SK-N-SH (cell line): Measurements from ENCODE around the gene EPB41L5. TPM values are rescaled to one million over a fixed set of nuclear protein-coding genes. Genes with fewer than 3 reads are reported as not detected.

Experiments
- CTCF ChIA-PET: fragments of 300-600, 350-600 bp; formaldehyde crosslinking; extraction: SDS; loops from one replicate; lab custom pipeline; 2021; lab: Yijun Ruan, JAX
- POLR2A ChIA-PET: fragments of 350-600 bp; sonication (Branson Sonifier 250); formaldehyde crosslinking; extraction: SDS; loops from one replicate; lab custom pipeline; 2020; ENCODE audit warnings: antibody characterized with exemption, inconsistent platforms; lab: Yijun Ruan, JAX
- DNase-seq: peaks from one replicate; pipeline ENCODE4 v3.0.0; 2012
- H2AFZ ChIP-seq: fragments of 200-600 bp; sonication (generic); 2 replicates; pipeline ENCODE4 v1.8.1; 2016; ENCODE audit warnings: antibody characterized with exemption, mild to moderate bottlenecking, low read depth
- H3F3A ChIP-seq: fragments of 200-600 bp; sonication (generic); replicated peaks from 2 replicates; pipeline ENCODE3; 2016; ENCODE audit warnings: antibody characterized with exemption, mild to moderate bottlenecking; ENCODE audit not compliant: insufficient read depth
- H3K27ac ChIP-seq, 2 experiments: fragments of 200-500 bp in 1 of 2; fragments of 200-600 bp in 1 of 2; sonication (Bioruptor generic) in 1 of 2; sonication (generic), shearing (Covaris generic) in 1 of 2; 2 replicates each; pipeline versions ENCODE4 v1.5.1 to v1.6.1; 2014 to 2016; ENCODE audit warnings: low read depth in 2 of 2, inconsistent platforms in 1 of 2, low read length in 1 of 2, mild to moderate bottlenecking in 1 of 2, mixed read lengths in 1 of 2
- H3K27me3 ChIP-seq: fragments of 200-600 bp; sonication (generic), shearing (Covaris generic); 2 replicates; pipeline ENCODE4 v1.6.1; 2016; ENCODE audit warnings: mixed run types; ENCODE audit not compliant: insufficient read depth
- H3K36me3 ChIP-seq, 2 experiments: fragments of 200-500 bp in 1 of 2; fragments of 200-600 bp in 1 of 2; sonication (Bioruptor generic) in 1 of 2; sonication (generic) in 1 of 2; replicated peaks in 1 of 2; 2 replicates each; pipeline versions ENCODE3 to v1.5.1; 2014 to 2016; ENCODE audit warnings: low read length in 1 of 2, mild to moderate bottlenecking in 1 of 2; ENCODE audit not compliant: insufficient read depth in 2 of 2, control insufficient read depth in 1 of 2
- H3K4me1 ChIP-seq, 2 experiments: fragments of 200-500 bp in 1 of 2; fragments of 200-600 bp in 1 of 2; sonication (Bioruptor generic) in 1 of 2; sonication (generic), shearing (Covaris generic) in 1 of 2; 2 replicates each; pipeline versions ENCODE4 v1.5.1 to v1.6.1; 2014 to 2016; ENCODE audit warnings: low read depth in 1 of 2, low read length in 1 of 2, mixed run types in 1 of 2; ENCODE audit not compliant: insufficient read depth in 2 of 2, control insufficient read depth in 1 of 2
- H3K4me2 ChIP-seq: fragments of 200-600 bp; sonication (generic), shearing (Covaris generic); 2 replicates; pipeline ENCODE4 v1.6.1; 2017; ENCODE audit warnings: mixed run types
- H3K4me3 ChIP-seq, 2 experiments: fragments of 200-500 bp in 1 of 2; fragments of 200-600 bp in 1 of 2; sonication (Bioruptor generic) in 1 of 2; sonication (generic), shearing (Covaris generic) in 1 of 2; 2 replicates each; pipeline versions ENCODE4 v1.5.1 to v1.8.1; 2014 to 2016; ENCODE audit warnings: low read depth in 2 of 2, inconsistent platforms in 1 of 2, low read length in 1 of 2, mild to moderate bottlenecking in 1 of 2, mixed read lengths in 1 of 2, moderate library complexity in 1 of 2
- H3K79me2 ChIP-seq: fragments of 200-600 bp; sonication (generic); 2 replicates; pipeline ENCODE4 v1.8.1; 2017; ENCODE audit warnings: mild to moderate bottlenecking; ENCODE audit not compliant: insufficient read depth
- H3K9ac ChIP-seq: fragments of 200-600 bp; sonication (generic); 2 replicates; pipeline ENCODE4 v1.6.1; 2017; ENCODE audit warnings: mixed run types
- H3K9me2 ChIP-seq: fragments of 200-600 bp; sonication (generic); 2 replicates; pipeline ENCODE4 v1.6.1; 2017; ENCODE audit warnings: mixed run types
- H3K9me3 ChIP-seq: fragments of 200-600 bp; sonication (generic); 2 replicates; pipeline ENCODE4 v1.6.1; 2017; ENCODE audit warnings: mixed run types, mild to moderate bottlenecking, moderate library complexity
- H4K20me1 ChIP-seq: fragments of 200-600 bp; sonication (generic); 2 replicates; pipeline ENCODE4 v1.6.1; 2017; ENCODE audit warnings: mild to moderate bottlenecking, mixed run types; ENCODE audit not compliant: insufficient read depth
- CHD2 ChIP-seq: fragments of 150-350 bp; IDR thresholded peaks from 2 replicates; pipeline ENCODE4 v1.6.1; 2018; ENCODE audit warnings: low read length; ENCODE audit not compliant: partially characterized antibody
- CTCF ChIP-seq: fragments of 200-600 bp; sonication (generic); IDR thresholded peaks from 2 replicates; pipeline ENCODE4 v1.6.1; 2017; ENCODE audit warnings: antibody characterized with exemption, mild to moderate bottlenecking, moderate library complexity
- ELF1 ChIP-seq: IDR thresholded peaks from 2 replicates; pipeline ENCODE4 v1.4.0; 2012
- EP300 ChIP-seq, 2 experiments: IDR thresholded peaks; 2 replicates each; pipeline versions ENCODE4 v1.4.0 to v1.6.1; 2012; ENCODE audit warnings: borderline replicate concordance in 1 of 2, low read depth in 1 of 2, low read length in 1 of 2
- GATA2 ChIP-seq: sonication (generic); formaldehyde crosslinking; IDR thresholded peaks from 2 replicates; pipeline ENCODE4 v1.5.0; 2020; ENCODE audit warnings: mild to moderate bottlenecking, missing genetic modification reagents
- MEF2A ChIP-seq: IDR thresholded peaks from 2 replicates; pipeline ENCODE4 v1.4.0; 2012; ENCODE audit warnings: low read depth, borderline replicate concordance
- MXI1 ChIP-seq: IDR thresholded peaks from 2 replicates; pipeline ENCODE4 v1.6.1; 2012; ENCODE audit warnings: mild to moderate bottlenecking, low read depth, low read length, improper control_type of control experiment
- NRF1 ChIP-seq: IDR thresholded peaks from 2 replicates; pipeline ENCODE4 v1.6.1; 2012; ENCODE audit warnings: low read depth, mild to moderate bottlenecking, low read length
- POLR2AphosphoS5 ChIP-seq: IDR thresholded peaks from 2 replicates; pipeline ENCODE4 v1.6.1; 2012; ENCODE audit warnings: low read depth, low read length
- RAD21 ChIP-seq: IDR thresholded peaks from 2 replicates; pipeline ENCODE4 v1.6.1; 2012; ENCODE audit warnings: mild to moderate bottlenecking, low read length
- RXRA ChIP-seq: IDR thresholded peaks from 2 replicates; pipeline ENCODE4 v1.4.0; 2012; ENCODE audit warnings: low read depth, mild to moderate bottlenecking, borderline replicate concordance
- TCF12 ChIP-seq: IDR thresholded peaks from 2 replicates; pipeline ENCODE4 v1.4.0; 2012
- ZBTB33 ChIP-seq: IDR thresholded peaks from 2 replicates; pipeline ENCODE4 v1.4.0; 2012; ENCODE audit warnings: low read depth, borderline replicate concordance
- WGBS: methylation state at CpG from one replicate; pipeline ENCODE4 v1.1.6; 2017; ENCODE audit warnings: low lambda C conversion rate; 5-methylcytosine and 5-hydroxymethylcytosine counted together
- polyA plus RNA-seq, 3 experiments: library from polyadenylated mRNA; depleted of rRNA; stranded (reverse); fragments of >200 nt; gene quantifications; 2 replicates each; pipeline ENCODE4 v1.2.3, GENCODE V29; 2012
- TF ChIP-seq, protein P1 (sequence below): IDR thresholded peaks from 2 replicates; pipeline ENCODE4; 2012
- TF ChIP-seq, protein P2 (sequence below): fragments of 150-350 bp; IDR thresholded peaks from 2 replicates; pipeline ENCODE4 v1.6.1; 2016; ENCODE audit warnings: mild to moderate bottlenecking, low read depth, low read length

EPB41L5 gene
- polyA plus RNA-seq, 1 of the 3 experiments (the other 2 are of a cell fraction) = 5.3 TPM

DNA sequence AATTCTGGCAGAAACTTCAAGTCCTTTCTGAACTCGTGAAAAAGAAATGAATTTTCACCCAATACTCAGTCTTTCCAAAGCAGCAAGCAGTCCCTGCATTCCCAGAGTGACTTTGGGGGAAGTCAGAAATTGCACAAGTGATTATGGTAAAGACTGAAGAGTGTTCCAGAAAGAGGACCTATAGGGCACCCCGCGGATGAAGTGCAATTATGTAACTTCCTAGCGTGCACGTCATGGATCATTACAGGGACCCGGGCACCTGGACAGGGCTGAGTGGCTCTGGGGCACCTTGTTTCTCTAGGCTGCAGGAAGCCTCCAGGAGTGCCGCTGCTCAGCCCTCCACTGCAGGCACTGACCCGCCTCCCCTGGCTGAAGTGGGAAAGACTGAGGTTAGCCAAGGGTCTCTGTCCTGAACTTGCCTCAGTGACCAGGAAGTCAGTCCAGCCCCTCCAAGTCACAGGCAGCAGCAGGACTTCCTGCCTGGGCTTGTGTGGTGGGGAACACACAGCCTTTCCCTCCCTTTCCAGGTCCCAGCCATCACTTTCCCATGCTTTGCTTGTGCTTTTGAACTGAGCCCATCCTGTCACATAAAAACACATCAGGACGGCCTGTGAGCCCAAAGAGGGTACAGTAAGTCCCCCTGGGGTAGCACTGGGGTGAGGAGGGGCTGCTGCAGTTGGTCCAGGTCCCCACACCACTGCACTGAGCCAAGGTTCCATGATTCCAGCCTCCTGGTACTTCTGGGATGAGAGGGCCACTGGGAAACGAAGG is 190.6 kb downstream of the EPB41L5 start:
- no peaks in the 10 kb centered on the region for H3K27me3 ChIP-seq
- H3K79me2 ChIP-seq = no peaks in the 10 kb centered on the region
- H3K27ac ChIP-seq = no peak overlapping the region
- H3F3A ChIP-seq = no peaks in the 10 kb centered on the region
- ChIA-PET CTCF (interaction anchor here (1.6 to 2.1 kb wide), 2 partner anchors 14 to 29 kb away, joined by 3 to 7 read pairs; no protein-coding TSS in a partner anchor), POLR2A (no interaction called here)
- no peaks in the 10 kb centered on the region for H3K4me1 ChIP-seq
- TF ChIP-seq MXI1 = no peak
- no peak for TF ChIP-seq POLR2AphosphoS5
- no peak for TF ChIP-seq EP300 (IDR thresholded peaks at IDR 0.05; ENCODE audit: borderline replicate concordance in 1 of 2, low read depth in 1 of 2, low read length in 1 of 2)
- TF ChIP-seq CTCF = no peak
- TF ChIP-seq ELF1 = no peak
- TF ChIP-seq, protein P1, sequence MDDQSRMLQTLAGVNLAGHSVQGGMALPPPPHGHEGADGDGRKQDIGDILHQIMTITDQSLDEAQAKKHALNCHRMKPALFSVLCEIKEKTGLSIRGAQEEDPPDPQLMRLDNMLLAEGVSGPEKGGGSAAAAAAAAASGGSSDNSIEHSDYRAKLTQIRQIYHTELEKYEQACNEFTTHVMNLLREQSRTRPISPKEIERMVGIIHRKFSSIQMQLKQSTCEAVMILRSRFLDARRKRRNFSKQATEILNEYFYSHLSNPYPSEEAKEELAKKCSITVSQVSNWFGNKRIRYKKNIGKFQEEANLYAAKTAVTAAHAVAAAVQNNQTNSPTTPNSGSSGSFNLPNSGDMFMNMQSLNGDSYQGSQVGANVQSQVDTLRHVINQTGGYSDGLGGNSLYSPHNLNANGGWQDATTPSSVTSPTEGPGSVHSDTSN = no peak
- TF ChIP-seq MEF2A = no peak
- no peak for TF ChIP-seq GATA2 (CRISPR knock-in tag)
- no peak for TF ChIP-seq NRF1
- no peak for TF ChIP-seq TCF12
- H3K4me2 ChIP-seq = no peak overlapping the region
- no peaks in the 10 kb centered on the region for H3K9me2 ChIP-seq
- DNase-seq = no peak
- no peak overlapping the region for H2AFZ ChIP-seq
- no peak overlapping the region for H3K4me3 ChIP-seq
- H3K9me3 ChIP-seq = no peaks in the 10 kb centered on the region
- 63% methylated on average over 7 of the region's 10 CpGs for WGBS
- H3K9ac ChIP-seq = no peak overlapping the region
- H3K36me3 ChIP-seq = no peaks in the 10 kb centered on the region
- H4K20me1 ChIP-seq = no peaks in the 10 kb centered on the region

- no peak overlapping the region for H3K4me2 ChIP-seq
- H3K27ac ChIP-seq = no peak overlapping the region
- no peaks in the 10 kb centered on the region for H3K9me3 ChIP-seq
- ChIA-PET CTCF (interaction anchor here (2.1 kb wide), 1 partner anchor 29 kb away, joined by 7 read pairs; no protein-coding TSS in a partner anchor), POLR2A (no interaction called here)
- no peak overlapping the region for H2AFZ ChIP-seq
- H3K4me1 ChIP-seq = no peaks in the 10 kb centered on the region
- no peaks in the 10 kb centered on the region for H3K9me2 ChIP-seq
- H3K36me3 ChIP-seq = no peaks in the 10 kb centered on the region
- no peaks in the 10 kb centered on the region for H3K79me2 ChIP-seq
- WGBS = 63% methylated on average over 2 of the region's 5 CpGs
- no peaks in the 10 kb centered on the region for H3F3A ChIP-seq
- no peak for DNase-seq
- no peak overlapping the region for H3K4me3 ChIP-seq
- H3K27me3 ChIP-seq = no peaks in the 10 kb centered on the region
- H3K9ac ChIP-seq = no peak overlapping the region
- H4K20me1 ChIP-seq = no peaks in the 10 kb centered on the region
- no peak for TF ChIP-seq MXI1
- no peak for TF ChIP-seq CHD2
- TF ChIP-seq, protein P1 = no peak
- no peak for TF ChIP-seq ZBTB33
- TF ChIP-seq, protein P2, sequence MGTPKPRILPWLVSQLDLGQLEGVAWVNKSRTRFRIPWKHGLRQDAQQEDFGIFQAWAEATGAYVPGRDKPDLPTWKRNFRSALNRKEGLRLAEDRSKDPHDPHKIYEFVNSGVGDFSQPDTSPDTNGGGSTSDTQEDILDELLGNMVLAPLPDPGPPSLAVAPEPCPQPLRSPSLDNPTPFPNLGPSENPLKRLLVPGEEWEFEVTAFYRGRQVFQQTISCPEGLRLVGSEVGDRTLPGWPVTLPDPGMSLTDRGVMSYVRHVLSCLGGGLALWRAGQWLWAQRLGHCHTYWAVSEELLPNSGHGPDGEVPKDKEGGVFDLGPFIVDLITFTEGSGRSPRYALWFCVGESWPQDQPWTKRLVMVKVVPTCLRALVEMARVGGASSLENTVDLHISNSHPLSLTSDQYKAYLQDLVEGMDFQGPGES = no peak
- no peak for TF ChIP-seq ELF1
- no peak for TF ChIP-seq RAD21
- no peak for TF ChIP-seq EP300 (IDR thresholded peaks at IDR 0.05; ENCODE audit: borderline replicate concordance in 1 of 2, low read depth in 1 of 2, low read length in 1 of 2)
- TF ChIP-seq RXRA = no peak
Measured at GRCh38 chr2:120204022-120204405, 191.1 kb downstream of the EPB41L5 start.
